K562 (cell line): ENCODE results near the gene MED15. TPM values are rescaled to one million over a fixed set of nuclear protein-coding genes. Genes with fewer than 3 reads are reported as not detected.

Source experiments
- ATAC-seq: fragments of 200-7000 bp; cut with Tn5 transposase; 3 replicates; pipeline ENCODE4 v1.9.1; 2020; ENCODE audit warnings: moderate library complexity
- BruUV-seq: library from RNA; stranded (reverse); fragments of 400-500 nt; replicated peaks from 2 replicates; lab custom pipeline; 2021; lab: Mats Ljungman, UMichigan
- CTCF ChIA-PET: fragments of 300-600 bp; formaldehyde crosslinking; extraction: SDS; loops from one replicate; lab custom pipeline; 2021; ENCODE audit warnings: low intra/inter-chr PET ratio; lab: Yijun Ruan, JAX
- POLR2A ChIA-PET: fragments of 300-600, 350-650 bp; sonication (Branson Sonifier 250); formaldehyde crosslinking; extraction: SDS; loops from one replicate; lab custom pipeline; 2021; ENCODE audit warnings: antibody characterized with exemption, inconsistent platforms; lab: Yijun Ruan, JAX
- DNase-seq, 4 experiments: peaks; one replicate each; pipeline versions ENCODE4 v3.0.0 to v3.0.0-alpha.2; 2011 to 2018; ENCODE audit warnings: low spot score in 3 of 4, mixed read lengths in 3 of 4; ENCODE audit errors: extremely low read depth in 1 of 4
- FAIRE-seq: peaks from 2 replicates; lab custom pipeline; 2011; peaks lifted over from hg19 to GRCh38; lab: Jason Lieb, UNC
- H2AFZ ChIP-seq: 2 replicates; pipeline ENCODE4 v1.6.0; 2011; ENCODE audit warnings: low read depth, low read length, control low read depth, inconsistent platforms
- H3K27ac ChIP-seq: fragments of 200-600 bp; 3 replicates; pipeline ENCODE4 v1.8.0; 2011; ENCODE audit warnings: low read depth, mild to moderate bottlenecking, control low read depth, inconsistent platforms, low read length, moderate library complexity, mixed read lengths; ENCODE audit errors: extremely low read depth
- H3K27me3 ChIP-seq, 2 experiments: fragments of 300-600 bp in 1 of 2; 2 replicates in 1 of 2; 3 replicates in 1 of 2; pipeline versions ENCODE4 v1.6.0 to v1.8.0; 2011; ENCODE audit warnings: inconsistent platforms in 2 of 2, low read length in 2 of 2, mild to moderate bottlenecking in 1 of 2, mixed read lengths in 1 of 2, moderate library complexity in 1 of 2; ENCODE audit not compliant: control insufficient read depth in 2 of 2, insufficient read depth in 2 of 2
- H3K36me3 ChIP-seq: fragments of 300-600 bp; 3 replicates; pipeline ENCODE4 v1.8.0; 2011; ENCODE audit warnings: mild to moderate bottlenecking, low read length, inconsistent platforms; ENCODE audit not compliant: control insufficient read depth, insufficient read depth
- H3K4me1 ChIP-seq, 2 experiments: fragments of 200-600 bp in 1 of 2; replicated peaks in 1 of 2; 2 replicates in 1 of 2; 3 replicates in 1 of 2; pipeline versions ENCODE4 v1.5.1 to v1.8.0; 2011; ENCODE audit warnings: inconsistent platforms in 2 of 2, low read length in 2 of 2, mild to moderate bottlenecking in 1 of 2, mixed read lengths in 1 of 2, moderate library complexity in 1 of 2; ENCODE audit not compliant: control insufficient read depth in 2 of 2, insufficient read depth in 2 of 2
- H3K4me2 ChIP-seq: 2 replicates; pipeline ENCODE4 v1.6.1; 2011; ENCODE audit warnings: low read length, control low read depth, inconsistent platforms, mixed read lengths; ENCODE audit not compliant: insufficient read depth
- H3K4me3 ChIP-seq: fragments of 200-600 bp; sonication (generic), shearing (Covaris generic); 2 replicates; pipeline ENCODE4 v1.5.1; 2016; ENCODE audit warnings: control low read depth, inconsistent platforms
- H3K79me2 ChIP-seq: fragments of 200-600 bp; 3 replicates; pipeline ENCODE4 v1.8.0; 2011; ENCODE audit warnings: low read length, inconsistent platforms; ENCODE audit not compliant: control insufficient read depth, insufficient read depth
- H3K9ac ChIP-seq, 2 experiments: 2 replicates each; pipeline versions ENCODE4 v1.6.0 to v1.6.1; 2011; ENCODE audit warnings: low read depth in 2 of 2, low read length in 2 of 2, control low read depth in 1 of 2, inconsistent platforms in 1 of 2, mild to moderate bottlenecking in 1 of 2, mixed read lengths in 1 of 2; ENCODE audit not compliant: insufficient read depth in 1 of 2
- H3K9me1 ChIP-seq: one replicate; pipeline ENCODE4 v1.6.0; 2011; ENCODE audit warnings: inconsistent platforms, mild to moderate bottlenecking, low read length, moderate library complexity; ENCODE audit not compliant: control insufficient read depth, insufficient read depth
- H3K9me3 ChIP-seq: replicated peaks from 2 replicates; pipeline ENCODE4 v1.5.1; 2011; ENCODE audit warnings: low read depth, low read length, inconsistent platforms; ENCODE audit not compliant: control insufficient read depth, insufficient read depth
- H4K20me1 ChIP-seq: replicated peaks from 2 replicates; pipeline ENCODE4 v1.6.1; 2011; ENCODE audit warnings: low read length, inconsistent platforms, mixed read lengths; ENCODE audit not compliant: control insufficient read depth, insufficient read depth
- ATF1 ChIP-seq, 2 experiments: fragments of 450-650 bp in 1 of 2; IDR thresholded peaks; 2 replicates each; pipeline ENCODE4 v1.6.1; 2016; ENCODE audit warnings: missing compliant biosample characterization in 1 of 2, missing genetic modification characterization in 1 of 2
- BRF1 ChIP-seq: IDR thresholded peaks from 3 replicates; pipeline ENCODE4 v1.6.1; 2011; ENCODE audit warnings: borderline replicate concordance, mild to moderate bottlenecking; ENCODE audit not compliant: insufficient read length; ENCODE audit errors: extremely low read depth
- CBFB ChIP-seq: sonication (generic); formaldehyde crosslinking; IDR thresholded peaks from 2 replicates; pipeline ENCODE4 v1.4.0; 2020; ENCODE audit warnings: mild to moderate bottlenecking, missing genetic modification reagents
- DIDO1 ChIP-seq: fragments of 450-650 bp; IDR thresholded peaks from 2 replicates; pipeline ENCODE4 v1.6.1; 2016; ENCODE audit warnings: low read depth, missing biosample characterization, missing genetic modification characterization
- JUND ChIP-seq, 2 experiments: IDR thresholded peaks; 2 replicates in 1 of 2; 3 replicates in 1 of 2; pipeline ENCODE4 v1.6.1; 2011; ENCODE audit warnings: borderline replicate concordance in 2 of 2, low read depth in 2 of 2, low read length in 2 of 2, improper control_type of control experiment in 1 of 2, missing biosample characterization in 1 of 2, missing genetic modification characterization in 1 of 2, missing genetic modification reagents in 1 of 2
- MED1 ChIP-seq: sonication (generic); formaldehyde crosslinking; IDR thresholded peaks from 2 replicates; pipeline ENCODE4 v1.8.1; 2023; ENCODE audit warnings: missing genetic modification reagents, borderline replicate concordance
- MYBL2 ChIP-seq, 2 experiments: fragments of 450-650 bp in 1 of 2; sonication (generic) in 1 of 2; formaldehyde crosslinking in 1 of 2; IDR thresholded peaks; 2 replicates each; pipeline versions ENCODE4 v1.6.1 to v1.8.1; 2017 to 2022; ENCODE audit warnings: borderline replicate concordance in 1 of 2, inconsistent platforms in 1 of 2, low read depth in 1 of 2, mild to moderate bottlenecking in 1 of 2, missing genetic modification reagents in 1 of 2, moderate library complexity in 1 of 2
- NFIC ChIP-seq: fragments of 450-650 bp; IDR thresholded peaks from 2 replicates; pipeline ENCODE4 v1.6.1; 2017; ENCODE audit warnings: mild to moderate bottlenecking, inconsistent platforms
- SMARCB1 ChIP-seq: IDR thresholded peaks from 2 replicates; pipeline ENCODE4 v1.6.1; 2011; ENCODE audit warnings: improper control_type of control experiment, low read depth; ENCODE audit not compliant: insufficient read length
- SP2 ChIP-seq: IDR thresholded peaks from 2 replicates; pipeline ENCODE4 v1.6.1; 2011; ENCODE audit warnings: mild to moderate bottlenecking, low read depth, low read length, moderate library complexity; ENCODE audit not compliant: poor library complexity, severe bottlenecking; ENCODE audit errors: extremely low read depth
- STAT5B ChIP-seq: fragments of 250-450 bp; sonication (Bioruptor Pico); IDR thresholded peaks from 2 replicates; pipeline ENCODE4 v1.8.0; 2021; ENCODE audit warnings: mild to moderate bottlenecking, inconsistent platforms
- TCF7L2 ChIP-seq: fragments of 150-350 bp; IDR thresholded peaks from 2 replicates; pipeline ENCODE4 v1.6.1; 2016; ENCODE audit warnings: low read depth, mild to moderate bottlenecking, low read length, moderate library complexity
- THRAP3 ChIP-seq: fragments of 450-650 bp; IDR thresholded peaks from 2 replicates; pipeline ENCODE4 v1.6.1; 2016; ENCODE audit warnings: mild to moderate bottlenecking, inconsistent platforms, borderline replicate concordance
- U2AF1 ChIP-seq: fragments of 200-400 bp; formaldehyde crosslinking; optimal IDR thresholded peaks from 2 replicates; pipeline ENCODE3; 2017; ENCODE audit warnings: mild to moderate bottlenecking, low read depth, low read length, moderate library complexity
- ZBED1 ChIP-seq: IDR thresholded peaks from 2 replicates; pipeline ENCODE4 v1.6.1; 2014
- ZNF133 ChIP-seq: fragments of 250-450 bp; sonication (Bioruptor Pico); IDR thresholded peaks from 2 replicates; pipeline ENCODE4 v1.4.0; 2020; ENCODE audit warnings: mild to moderate bottlenecking
- WGBS: fragments of 100-300 bp; shearing (Covaris generic); methylation state at CpG from one replicate; pipeline ENCODE4 v1.1.6; 2016; ENCODE audit warnings: low coverage, mixed read lengths; ENCODE audit not compliant: insufficient coverage; ENCODE audit errors: missing lambda C conversion rate; 5-methylcytosine and 5-hydroxymethylcytosine counted together
- in situ Hi-C: fragments of 300-500 bp; cut with MboI; formaldehyde crosslinking; loops from 4 replicates; pipeline ENCODE4 v1.15.0; 2018; ENCODE audit warnings: inconsistent platforms, mixed read lengths
- intact Hi-C: fragments of 100-400 bp; cut with micrococcal nuclease; formaldehyde crosslinking; loops from 2 replicates; pipeline ENCODE4 v1.14.2; 2022
- polyA plus RNA-seq, 8 experiments: library from polyadenylated mRNA; depleted of rRNA in 4 of 8; stranded (reverse) in 5 of 8; unstranded in 3 of 8; fragments of >200 nt; fragmentation: Nextera tagmentation in 2 of 8; fragmentation: Illumina TruSeq in 1 of 8; extraction: Ambion mirVana in 2 of 8; extraction: Trizol in 1 of 8; gene quantifications; 2 replicates each; pipeline versions ENCODE4 v1.2.1 to v1.2.3, GENCODE V29; 2011 to 2014; ENCODE audit warnings: inconsistent platforms in 1 of 8, missing spikeins in 1 of 8
- total RNA-seq, 7 experiments: library from RNA; depleted of rRNA in 6 of 7; stranded (reverse); fragments of >200 nt in 6 of 7; fragmentation: Illumina TruSeq in 2 of 7; extraction: Trizol in 2 of 7; gene quantifications; 2 replicates each; pipeline versions ENCODE4 v1.2.1 to v1.2.3, GENCODE V29; 2011 to 2021; ENCODE audit warnings: low replicate concordance in 1 of 7
- TF ChIP-seq, protein P1 (sequence below): fragments of 450-650 bp; formaldehyde crosslinking; IDR thresholded peaks from 2 replicates; pipeline ENCODE4 v1.4.0; 2020; ENCODE audit warnings: mild to moderate bottlenecking, moderate library complexity
- TF ChIP-seq, protein P2 (sequence below): sonication (generic); formaldehyde crosslinking; IDR thresholded peaks from 2 replicates; pipeline ENCODE4 v1.8.1; 2023; ENCODE audit warnings: mild to moderate bottlenecking, missing genetic modification reagents, moderate library complexity
- TF ChIP-seq, protein P3 (sequence below), 2 experiments: fragments of 450-650 bp in 1 of 2; sonication (generic) in 1 of 2; formaldehyde crosslinking; conservative IDR thresholded peaks; 2 replicates each; pipeline versions ENCODE4 v1.4.0 to v1.8.1; 2020 to 2022; ENCODE audit warnings: mild to moderate bottlenecking in 1 of 2, missing genetic modification reagents in 1 of 2

Gene MED15
- total and polyA plus RNA-seq, 9 of the 15 experiments (the other 6 are each of a cell fraction or from before 2014, with no cell fraction given), result 4.0 to 271 (median 60.1) TPM

DNA sequence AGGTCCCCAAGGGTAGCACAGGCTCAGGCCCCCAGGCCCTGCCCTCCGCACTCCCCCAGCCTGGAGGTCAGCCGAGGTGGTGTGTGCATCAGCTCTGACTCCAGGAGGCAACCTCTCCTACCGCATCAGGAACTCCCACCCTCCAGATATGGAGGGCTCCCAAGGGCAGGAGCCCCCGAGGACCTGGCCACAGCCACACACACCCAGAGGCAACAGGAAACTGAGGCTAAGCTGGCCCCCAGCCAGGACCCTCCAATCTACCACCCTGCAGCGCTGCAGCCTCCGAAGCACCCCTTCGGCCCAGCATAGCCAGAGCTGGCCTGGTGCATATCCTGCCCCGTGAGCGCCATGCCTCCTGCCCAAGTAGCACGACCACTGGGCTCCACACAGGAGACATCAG, 104.0 kb downstream of the MED15 start:
- WGBS, result 8% methylated on average over 10 of the region's 10 CpGs
- no TSS peak for BruUV-seq
- TF ChIP-seq JUND (IDR thresholded peaks at IDR 0.05; ENCODE audit: borderline replicate concordance, low read depth, low read length) (no peak), JUND (tag; IDR thresholded peaks at IDR 0.05; ENCODE audit: borderline replicate concordance, low read depth, low read length) (no peak), MED1 (CRISPR knock-in tag) (no peak), ZNF133 (CRISPR knock-in tag) (no peak), MYBL2 (IDR thresholded peaks at IDR 0.05; ENCODE audit: low read depth) (no peak), MYBL2 (CRISPR knock-in tag; IDR thresholded peaks at IDR 0.05; ENCODE audit: borderline replicate concordance) (0 out of 2 replicates have a peak, but pooled peaks have one; percentile 49), NFIC (peak; percentile 41; the same call in 1 of the 2 replicates), THRAP3 (no peak), STAT5B (CRISPR knock-in tag) (no peak), CBFB (CRISPR knock-in tag) (peak; percentile 84), TCF7L2 (no peak), SP2 (peak; percentile 22), ATF1 (CRISPR knock-in tag; IDR thresholded peaks at IDR 0.05) (0 out of 2 replicates have a peak, but pooled peaks have one; percentile 13), ATF1 (tag; IDR thresholded peaks at IDR 0.05) (no peak), DIDO1 (tag) (no peak), ZBED1 (no peak), BRF1 (no peak), U2AF1 (no peak), SMARCB1 (no peak)
- TF ChIP-seq, protein P1, sequence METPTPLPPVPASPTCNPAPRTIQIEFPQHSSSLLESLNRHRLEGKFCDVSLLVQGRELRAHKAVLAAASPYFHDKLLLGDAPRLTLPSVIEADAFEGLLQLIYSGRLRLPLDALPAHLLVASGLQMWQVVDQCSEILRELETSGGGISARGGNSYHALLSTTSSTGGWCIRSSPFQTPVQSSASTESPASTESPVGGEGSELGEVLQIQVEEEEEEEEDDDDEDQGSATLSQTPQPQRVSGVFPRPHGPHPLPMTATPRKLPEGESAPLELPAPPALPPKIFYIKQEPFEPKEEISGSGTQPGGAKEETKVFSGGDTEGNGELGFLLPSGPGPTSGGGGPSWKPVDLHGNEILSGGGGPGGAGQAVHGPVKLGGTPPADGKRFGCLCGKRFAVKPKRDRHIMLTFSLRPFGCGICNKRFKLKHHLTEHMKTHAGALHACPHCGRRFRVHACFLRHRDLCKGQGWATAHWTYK (CRISPR knock-in tag), result no peak
- TF ChIP-seq, protein P2, sequence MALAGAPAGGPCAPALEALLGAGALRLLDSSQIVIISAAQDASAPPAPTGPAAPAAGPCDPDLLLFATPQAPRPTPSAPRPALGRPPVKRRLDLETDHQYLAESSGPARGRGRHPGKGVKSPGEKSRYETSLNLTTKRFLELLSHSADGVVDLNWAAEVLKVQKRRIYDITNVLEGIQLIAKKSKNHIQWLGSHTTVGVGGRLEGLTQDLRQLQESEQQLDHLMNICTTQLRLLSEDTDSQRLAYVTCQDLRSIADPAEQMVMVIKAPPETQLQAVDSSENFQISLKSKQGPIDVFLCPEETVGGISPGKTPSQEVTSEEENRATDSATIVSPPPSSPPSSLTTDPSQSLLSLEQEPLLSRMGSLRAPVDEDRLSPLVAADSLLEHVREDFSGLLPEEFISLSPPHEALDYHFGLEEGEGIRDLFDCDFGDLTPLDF (CRISPR knock-in tag), result no peak
- TF ChIP-seq, protein P3, sequence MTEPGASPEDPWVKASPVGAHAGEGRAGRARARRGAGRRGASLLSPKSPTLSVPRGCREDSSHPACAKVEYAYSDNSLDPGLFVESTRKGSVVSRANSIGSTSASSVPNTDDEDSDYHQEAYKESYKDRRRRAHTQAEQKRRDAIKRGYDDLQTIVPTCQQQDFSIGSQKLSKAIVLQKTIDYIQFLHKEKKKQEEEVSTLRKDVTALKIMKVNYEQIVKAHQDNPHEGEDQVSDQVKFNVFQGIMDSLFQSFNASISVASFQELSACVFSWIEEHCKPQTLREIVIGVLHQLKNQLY (CRISPR knock-in tag; conservative IDR thresholded peaks at IDR 0.05), result no peak

More for the DNA sequence above, 104.0 kb downstream of the MED15 start:
- Histone ChIP-seq H3K9ac (peak overlapping the region in 1 of 2 experiments; percentile 54; a peak in 1 of 4 replicates), H3K9me3 (no peaks in the 10 kb centered on the region), H3K4me3 (no peak overlapping the region), H3K27me3 (peaks cover 69 to 89% of the 10 kb centered on the region in 2 experiments), H2AFZ (no peak overlapping the region), H3K4me2 (no peak overlapping the region), H3K79me2 (no peaks in the 10 kb centered on the region), H3K9me1 (peaks cover 3% of the 10 kb centered on the region), H3K4me1 (peaks cover 7 to 24% of the 10 kb centered on the region in 2 experiments; a peak in 3 of 5 replicates), H3K27ac (no peak overlapping the region), H3K36me3 (no peaks in the 10 kb centered on the region), H4K20me1 (peaks cover 70% of the 10 kb centered on the region)
- FAIRE-seq (no peak), DNase-seq (no peak), ATAC-seq (peak; percentile 12; the same call in 1 of the 3 replicates)
- POLR2A ChIA-PET, result interaction anchor here (0.6 to 21.8 kb wide), 10 partner anchors 8 to 159 kb away, joined by 3 to 234 read pairs (median 5); no protein-coding TSS in a partner anchor
- CTCF ChIA-PET, result no interaction called here
- in situ Hi-C loops, result loop anchor here (25.0 kb wide), 1 partner anchor 526 kb away; no protein-coding TSS in a partner anchor
- intact Hi-C loops, result no loop called here
